SH-SY5Y (cell line): ENCODE measurements around the gene GSG1L.

Experiments
- GATA2 ChIP-seq: IDR thresholded peaks from 2 replicates; pipeline ENCODE4 v1.6.1; 2011; ENCODE audit warnings: mild to moderate bottlenecking, low read depth, low read length
- GATA3 ChIP-seq: IDR thresholded peaks from 2 replicates; pipeline ENCODE4 v1.6.1; 2011; ENCODE audit warnings: low read depth, mild to moderate bottlenecking, low read length, moderate library complexity

DNA sequence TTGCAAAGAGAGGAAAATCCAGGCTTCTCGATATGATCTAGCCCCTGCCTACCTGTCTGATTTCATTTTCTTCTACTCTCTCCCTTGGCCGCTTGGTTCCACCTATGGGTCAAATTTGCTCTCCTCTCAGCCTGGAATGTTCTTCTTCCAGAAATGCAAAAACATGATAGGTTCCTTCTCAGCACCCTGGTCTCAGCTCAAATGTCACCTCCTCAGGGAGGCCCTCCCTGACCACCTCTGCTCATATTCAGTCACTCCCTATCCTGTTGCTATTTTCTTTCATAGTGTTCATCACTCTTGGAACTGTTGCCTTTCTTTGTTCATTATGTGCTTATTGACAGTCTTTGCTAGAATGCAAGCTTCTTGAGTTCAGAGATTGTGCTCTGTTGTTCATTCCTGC is 305.0 kb downstream of the GSG1L start:
- TF ChIP-seq GATA3: no peak
- TF ChIP-seq GATA2: no peak
